Upper lobe of left lung (tissue), 4 donors: Measurements from ENCODE around the gene CTAG1B.

Experiments used
- CTCF ChIP-seq, 6 experiments: fragments of 450-650 bp in 4 of 6; fragments of 200-600 bp in 2 of 6; sonication (generic) in 2 of 6; IDR thresholded peaks; one replicate each; pipeline ENCODE4 v1.5.1; 2016 to 2019; ENCODE audit warnings: antibody characterized with exemption in 6 of 6
- POLR2AphosphoS5 ChIP-seq, 2 donors: sonication (generic); formaldehyde crosslinking; IDR thresholded peaks; one replicate each; pipeline ENCODE4 v1.5.1; 2017; ENCODE audit warnings: antibody characterized with exemption in 2 of 2

- TF ChIP-seq POLR2AphosphoS5 (IDR thresholded peaks at IDR 0.05) (no peak), CTCF (IDR thresholded peaks at IDR 0.05) (no peak)
These were observed 31.1 kb upstream of the CTAG1B start for GRCh38 chrX:154650221-154650510.
